GM12801 (cell line): ENCODE measurements around the gene SIRPA.

ENCODE experiments used
- TF ChIP-seq, protein P1 (sequence below): IDR thresholded peaks from one replicate; pipeline ENCODE4 v1.5.1; 2011; ENCODE audit warnings: control low read depth; ENCODE audit not compliant: insufficient read length; ENCODE audit errors: extremely low read depth

The SIRPA gene

DNA sequence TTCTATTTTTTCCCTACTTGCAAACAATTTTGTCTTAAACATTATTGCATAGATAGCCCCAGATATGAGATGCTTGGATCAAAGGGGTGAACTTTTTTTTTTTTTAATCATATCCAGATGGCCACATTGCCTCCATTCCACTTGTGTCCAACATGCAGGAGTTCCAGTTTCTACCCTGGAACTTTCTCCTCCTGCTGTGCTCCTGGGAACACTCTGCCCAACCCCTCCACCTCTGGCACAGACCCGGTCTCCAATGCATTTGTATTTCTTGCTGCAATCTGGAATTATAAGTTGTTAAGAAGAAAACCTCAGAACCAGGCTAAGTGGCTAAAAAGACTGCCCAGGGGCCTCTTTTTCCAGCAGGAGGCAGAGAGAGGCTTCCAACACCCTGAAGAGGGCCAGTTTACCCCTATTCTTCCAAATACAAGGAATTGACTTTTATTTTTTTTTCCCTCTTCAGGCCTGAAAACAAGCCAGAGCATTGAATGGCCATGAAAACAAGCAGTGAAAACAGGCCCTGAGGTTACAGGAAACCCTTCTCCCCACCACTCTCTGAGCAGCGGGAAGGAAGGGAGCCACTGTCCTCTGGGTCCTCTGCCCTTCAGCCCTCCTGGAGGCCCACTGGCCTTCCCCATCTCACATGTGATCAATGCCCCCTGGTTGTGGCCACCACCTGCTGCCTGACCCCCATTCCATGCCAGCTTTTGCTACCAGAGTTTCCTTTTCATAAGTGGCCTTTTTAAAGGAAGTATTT, 54.3 kb downstream of the SIRPA start:
- TF ChIP-seq, protein P1, sequence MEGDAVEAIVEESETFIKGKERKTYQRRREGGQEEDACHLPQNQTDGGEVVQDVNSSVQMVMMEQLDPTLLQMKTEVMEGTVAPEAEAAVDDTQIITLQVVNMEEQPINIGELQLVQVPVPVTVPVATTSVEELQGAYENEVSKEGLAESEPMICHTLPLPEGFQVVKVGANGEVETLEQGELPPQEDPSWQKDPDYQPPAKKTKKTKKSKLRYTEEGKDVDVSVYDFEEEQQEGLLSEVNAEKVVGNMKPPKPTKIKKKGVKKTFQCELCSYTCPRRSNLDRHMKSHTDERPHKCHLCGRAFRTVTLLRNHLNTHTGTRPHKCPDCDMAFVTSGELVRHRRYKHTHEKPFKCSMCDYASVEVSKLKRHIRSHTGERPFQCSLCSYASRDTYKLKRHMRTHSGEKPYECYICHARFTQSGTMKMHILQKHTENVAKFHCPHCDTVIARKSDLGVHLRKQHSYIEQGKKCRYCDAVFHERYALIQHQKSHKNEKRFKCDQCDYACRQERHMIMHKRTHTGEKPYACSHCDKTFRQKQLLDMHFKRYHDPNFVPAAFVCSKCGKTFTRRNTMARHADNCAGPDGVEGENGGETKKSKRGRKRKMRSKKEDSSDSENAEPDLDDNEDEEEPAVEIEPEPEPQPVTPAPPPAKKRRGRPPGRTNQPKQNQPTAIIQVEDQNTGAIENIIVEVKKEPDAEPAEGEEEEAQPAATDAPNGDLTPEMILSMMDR: no peak

DNA sequence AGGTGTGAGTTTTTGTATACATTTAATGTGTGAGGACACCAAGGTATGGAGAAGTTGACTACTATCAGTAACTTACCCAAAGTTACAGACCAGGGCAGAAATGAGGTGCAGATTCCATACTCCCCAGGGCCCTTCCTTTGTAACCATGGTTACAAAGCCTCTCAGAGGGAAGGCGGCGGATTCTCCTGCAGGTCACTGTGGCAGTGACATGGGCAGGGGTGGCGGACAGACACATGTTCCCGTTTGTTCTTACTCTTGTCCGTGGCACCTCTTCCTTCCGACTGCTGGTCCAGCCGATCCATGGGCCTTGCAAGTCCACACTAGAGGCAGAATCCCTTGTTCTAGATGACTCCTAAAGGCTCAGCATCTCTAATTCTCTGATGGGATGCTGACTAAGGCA, 55.6 kb downstream of the SIRPA start:
- TF ChIP-seq, protein P1: no peak

DNA sequence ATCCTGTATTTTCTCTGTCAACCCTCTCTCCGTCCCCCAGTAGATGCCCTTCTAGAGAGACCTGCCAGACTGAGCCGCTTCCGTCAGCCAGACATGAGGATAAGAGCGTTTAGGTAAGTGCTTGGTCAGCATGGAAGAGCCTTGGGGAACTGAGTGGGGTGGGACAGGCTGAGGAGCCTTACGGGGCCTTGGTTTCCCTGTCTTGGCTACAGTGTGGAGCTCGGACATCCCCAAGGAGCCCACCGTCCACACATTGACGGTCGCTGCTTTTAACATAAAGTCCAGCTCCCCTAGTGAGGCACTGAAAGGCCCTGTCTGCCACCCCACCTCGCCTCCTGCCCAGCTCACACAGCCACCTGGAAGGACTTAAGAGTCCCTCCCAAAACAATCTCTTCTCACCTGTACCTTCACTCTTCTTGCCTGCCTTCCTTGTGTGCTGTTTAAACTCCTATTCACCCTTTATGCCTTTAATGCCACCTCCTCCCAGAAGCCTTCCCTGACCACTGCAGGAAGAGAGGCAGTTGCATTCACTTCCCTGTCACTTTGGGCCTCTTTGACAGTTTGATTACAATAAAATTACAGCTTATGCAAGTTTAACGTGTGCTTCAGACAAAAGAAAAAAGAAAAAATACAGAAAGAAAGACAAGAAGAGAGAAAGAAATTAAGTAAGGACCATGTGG, 56.4 kb downstream of the SIRPA start:
- TF ChIP-seq, protein P1: no peak

DNA sequence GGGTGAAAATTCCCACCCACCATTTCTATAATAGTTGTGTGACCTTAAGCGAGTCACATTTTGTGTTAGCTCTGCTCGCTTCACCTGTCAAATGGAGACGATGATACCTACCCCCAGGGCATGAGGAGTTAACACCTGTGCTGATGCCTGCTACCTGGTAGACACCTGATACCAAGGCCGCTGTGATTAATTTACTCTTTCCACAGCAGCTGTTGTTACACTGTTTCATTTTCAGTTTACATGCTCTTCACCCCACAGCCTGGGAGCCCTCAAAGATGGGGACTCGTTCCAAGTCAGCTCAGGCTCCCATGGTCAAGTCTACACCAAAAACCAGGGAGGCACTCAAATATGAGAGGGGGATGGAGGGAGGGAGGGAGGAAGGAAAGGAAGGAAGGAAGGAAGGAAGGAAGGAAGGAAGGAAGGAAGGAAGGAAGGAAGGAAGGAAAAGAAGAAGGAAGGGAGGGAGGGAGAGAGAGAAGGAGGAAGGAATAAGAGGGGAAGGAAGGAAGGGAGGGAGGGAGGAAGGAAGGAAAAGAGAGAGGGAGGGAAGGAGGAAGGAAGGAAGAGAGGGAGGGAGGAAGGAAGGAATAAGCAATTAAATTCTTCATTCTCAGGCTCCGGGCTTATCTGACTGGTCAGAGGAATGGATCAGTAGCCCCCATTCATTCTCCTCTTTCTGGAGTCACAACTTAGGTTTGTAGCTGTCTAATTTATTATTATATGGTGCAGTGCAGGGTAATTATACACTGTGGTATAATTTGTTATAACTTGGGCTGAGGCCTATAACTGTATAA, 57.7 kb downstream of the SIRPA start:
- TF ChIP-seq, protein P1: no peak

DNA sequence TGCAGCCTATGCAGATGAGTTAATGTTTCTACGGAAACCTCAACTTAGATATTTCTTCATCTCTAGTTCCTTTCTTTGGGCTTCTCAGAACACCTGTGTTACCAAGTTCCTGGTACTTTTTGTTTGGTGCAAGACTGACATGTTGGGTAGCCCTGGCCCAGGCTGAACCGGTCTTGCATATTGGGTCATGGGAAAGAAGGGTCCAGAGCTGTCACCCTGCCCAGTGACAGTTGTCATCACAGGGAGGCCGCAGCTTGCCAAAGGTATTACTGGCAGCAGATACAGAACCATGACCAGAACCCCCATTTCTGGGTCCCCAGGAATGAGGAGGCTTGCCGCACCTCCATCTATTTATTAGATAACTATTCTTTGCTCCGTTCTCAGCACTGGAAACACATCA, 58.4 kb downstream of the SIRPA start:
- TF ChIP-seq, protein P1: no peak

DNA sequence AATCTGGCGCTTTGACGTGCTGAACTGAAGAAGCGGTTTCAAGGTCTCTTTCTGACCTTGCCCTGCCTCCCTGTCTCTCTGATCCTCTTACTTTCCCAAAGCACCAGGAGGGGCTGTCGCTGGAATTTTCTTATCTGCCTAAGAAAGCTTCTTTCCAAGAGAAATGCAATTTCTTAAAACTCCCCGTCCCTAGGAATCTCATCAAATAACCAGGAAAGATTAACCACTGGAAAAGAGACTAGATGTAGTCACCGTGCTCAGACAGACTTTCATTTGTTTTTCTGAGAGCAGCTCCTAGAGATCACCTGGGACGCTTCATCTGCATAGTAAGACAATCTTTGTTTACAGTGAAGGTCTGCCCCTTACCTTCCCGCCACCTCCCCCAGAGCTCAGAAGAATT, 60.0 kb downstream of the SIRPA start:
- TF ChIP-seq, protein P1: no peak

DNA sequence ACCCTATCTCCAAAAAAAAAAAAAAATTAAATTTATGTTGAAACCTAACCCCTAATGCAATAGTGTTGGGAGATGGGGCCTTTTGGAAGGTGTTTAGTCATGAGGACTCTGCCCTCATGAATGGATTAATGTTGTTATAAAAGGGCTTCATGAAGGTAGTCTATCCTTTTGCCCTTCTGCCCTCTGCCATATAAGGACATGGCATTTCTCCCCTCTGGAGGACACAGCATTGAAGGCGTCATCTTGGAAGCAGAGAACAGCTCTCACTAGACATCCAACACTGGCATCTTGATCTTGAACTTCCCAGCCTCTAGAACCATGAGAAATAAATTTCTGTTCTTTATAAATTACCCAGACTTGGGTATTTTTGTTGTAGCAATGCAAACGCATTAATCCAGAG, 63.2 kb downstream of the SIRPA start:
- TF ChIP-seq, protein P1: no peak
